SU-DHL-6 (cell line): ENCODE measurements around the gene RIPK4.

Source experiments
- H2AFZ ChIP-seq: fragments of 200-600 bp; sonication (generic); 2 replicates; pipeline ENCODE4 v1.6.1; 2014; ENCODE audit warnings: low read depth, mild to moderate bottlenecking, moderate library complexity, mixed read lengths, antibody characterized with exemption, low read length; ENCODE audit not compliant: severe bottlenecking
- H3F3A ChIP-seq: fragments of 200-600 bp; shearing (Covaris generic); 2 replicates; pipeline ENCODE4 v1.6.0; 2016; ENCODE audit warnings: antibody characterized with exemption, mild to moderate bottlenecking; ENCODE audit not compliant: insufficient read depth
- H3K27ac ChIP-seq: fragments of 200-600 bp; sonication (generic); 2 replicates; pipeline ENCODE4 v1.5.1; 2016; ENCODE audit warnings: low read depth, mild to moderate bottlenecking, low read length, moderate library complexity, mixed read lengths
- H3K27me3 ChIP-seq: fragments of 200-600 bp; sonication (generic), shearing (Covaris generic); 2 replicates; pipeline ENCODE4 v1.6.0; 2014; ENCODE audit warnings: mild to moderate bottlenecking, low read length
- H3K36me3 ChIP-seq: fragments of 200-600 bp; sonication (generic); 2 replicates; pipeline ENCODE4 v1.6.1; 2014; ENCODE audit warnings: mild to moderate bottlenecking, low read length, mixed read lengths
- H3K4me2 ChIP-seq: fragments of 300-600, 200-600 bp; shearing (Covaris generic), sonication (generic); 2 replicates; pipeline ENCODE4 v1.6.0; 2014; ENCODE audit warnings: low read length, low read depth, mild to moderate bottlenecking; ENCODE audit not compliant: poor library complexity, severe bottlenecking
- H3K4me3 ChIP-seq: fragments of 200-600 bp; sonication (generic); 2 replicates; pipeline ENCODE4 v1.5.1; 2014; ENCODE audit warnings: antibody characterized with exemption, low read length, mild to moderate bottlenecking, mixed read lengths; ENCODE audit not compliant: insufficient read depth, poor library complexity, severe bottlenecking
- H3K79me2 ChIP-seq: fragments of 200-600 bp; sonication (generic); 2 replicates; pipeline ENCODE4 v1.6.1; 2014; ENCODE audit warnings: mild to moderate bottlenecking, low read length, moderate library complexity; ENCODE audit not compliant: insufficient read depth
- H3K9ac ChIP-seq: fragments of 200-600 bp; sonication (generic); 2 replicates; pipeline ENCODE4 v1.7.0; 2014; ENCODE audit warnings: mild to moderate bottlenecking, low read length
- H3K9me2 ChIP-seq: fragments of 200-600 bp; sonication (generic); replicated peaks from 2 replicates; pipeline ENCODE4 v1.6.1; 2014; ENCODE audit warnings: low read length; ENCODE audit not compliant: insufficient read depth
- H3K9me3 ChIP-seq: fragments of 200-600 bp; sonication (generic); 2 replicates; pipeline ENCODE4 v1.6.1; 2014; ENCODE audit warnings: low read length, mixed read lengths; ENCODE audit not compliant: insufficient read depth
- H4K20me1 ChIP-seq: fragments of 200-600 bp; sonication (generic); 2 replicates; pipeline ENCODE4 v1.6.1; 2014; ENCODE audit warnings: low read depth, mild to moderate bottlenecking, antibody characterized with exemption, low read length, moderate library complexity, mixed read lengths
- EZH2phosphoT487 ChIP-seq: fragments of 200-600 bp; sonication (generic), shearing (Covaris generic); conservative IDR thresholded peaks from 2 replicates; pipeline ENCODE4 v1.6.1; 2018; ENCODE audit warnings: mild to moderate bottlenecking, antibody characterized with exemption, low read length, moderate library complexity, mixed read lengths
- TF ChIP-seq, protein P1 (sequence below): fragments of 200-600 bp; sonication (generic); IDR thresholded peaks from one replicate; pipeline ENCODE4 v1.5.1; 2017; ENCODE audit warnings: antibody characterized with exemption, mild to moderate bottlenecking, low read length, moderate library complexity; ENCODE audit not compliant: insufficient read depth, poor library complexity, severe bottlenecking

The RIPK4 gene

DNA sequence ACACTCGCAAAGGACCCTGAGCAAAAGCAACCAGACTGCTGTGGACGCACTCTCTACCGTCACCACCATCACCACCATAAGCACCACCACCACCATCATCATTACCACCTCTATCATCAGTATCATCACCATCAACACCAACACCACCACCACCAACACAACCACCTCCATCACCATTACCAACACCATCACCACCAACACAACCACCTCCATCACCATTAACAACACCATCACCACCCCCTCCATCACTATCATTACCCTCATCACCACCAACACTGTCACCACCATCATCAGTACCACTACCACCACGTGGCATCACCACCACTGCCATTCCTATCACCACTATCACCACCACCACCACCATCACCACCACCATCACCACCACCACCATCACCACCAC lies 38.8 kb upstream of the RIPK4 start:
- TF ChIP-seq EZH2phosphoT487, result no peak
- TF ChIP-seq, protein P1, sequence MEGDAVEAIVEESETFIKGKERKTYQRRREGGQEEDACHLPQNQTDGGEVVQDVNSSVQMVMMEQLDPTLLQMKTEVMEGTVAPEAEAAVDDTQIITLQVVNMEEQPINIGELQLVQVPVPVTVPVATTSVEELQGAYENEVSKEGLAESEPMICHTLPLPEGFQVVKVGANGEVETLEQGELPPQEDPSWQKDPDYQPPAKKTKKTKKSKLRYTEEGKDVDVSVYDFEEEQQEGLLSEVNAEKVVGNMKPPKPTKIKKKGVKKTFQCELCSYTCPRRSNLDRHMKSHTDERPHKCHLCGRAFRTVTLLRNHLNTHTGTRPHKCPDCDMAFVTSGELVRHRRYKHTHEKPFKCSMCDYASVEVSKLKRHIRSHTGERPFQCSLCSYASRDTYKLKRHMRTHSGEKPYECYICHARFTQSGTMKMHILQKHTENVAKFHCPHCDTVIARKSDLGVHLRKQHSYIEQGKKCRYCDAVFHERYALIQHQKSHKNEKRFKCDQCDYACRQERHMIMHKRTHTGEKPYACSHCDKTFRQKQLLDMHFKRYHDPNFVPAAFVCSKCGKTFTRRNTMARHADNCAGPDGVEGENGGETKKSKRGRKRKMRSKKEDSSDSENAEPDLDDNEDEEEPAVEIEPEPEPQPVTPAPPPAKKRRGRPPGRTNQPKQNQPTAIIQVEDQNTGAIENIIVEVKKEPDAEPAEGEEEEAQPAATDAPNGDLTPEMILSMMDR, result no peak
- H3K9me2 ChIP-seq, result no peaks in the 10 kb centered on the region
- no peak overlapping the region for H2AFZ ChIP-seq
- no peaks in the 10 kb centered on the region for H3K27me3 ChIP-seq
- H3K36me3 ChIP-seq, result peaks cover 44% of the 10 kb centered on the region
- no peaks in the 10 kb centered on the region for H3K9me3 ChIP-seq
- H3K79me2 ChIP-seq, result peaks cover 41% of the 10 kb centered on the region
- no peak overlapping the region for H3K4me2 ChIP-seq
- H3K9ac ChIP-seq, result no peak overlapping the region
- peaks cover 15% of the 10 kb centered on the region; the same call in 1 of the 2 replicates for H4K20me1 ChIP-seq
- no peak overlapping the region for H3K27ac ChIP-seq
- no peak overlapping the region for H3K4me3 ChIP-seq
- H3F3A ChIP-seq, result 0 out of 2 replicates have a peak, but pooled peaks cover 11% of the 10 kb centered on the region

DNA sequence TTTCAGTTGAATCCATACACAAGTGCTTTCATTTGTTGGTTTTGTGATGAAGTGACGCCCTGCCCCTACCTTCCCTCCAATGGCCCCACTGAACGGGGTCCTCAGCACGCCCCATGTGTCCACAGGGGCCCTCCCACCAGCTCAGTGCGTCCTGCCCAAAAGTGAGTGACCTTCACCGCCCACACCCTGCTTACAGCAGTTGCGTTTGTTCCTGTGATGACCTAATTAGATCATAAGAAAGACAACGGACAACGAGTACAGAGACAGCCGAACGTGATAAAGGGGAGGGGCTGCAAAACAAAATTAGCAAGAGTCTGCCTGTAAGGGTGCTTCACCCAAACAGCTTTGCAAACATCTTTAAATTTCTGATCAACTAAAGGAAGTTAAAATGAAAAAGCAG lies 38.2 kb upstream of the RIPK4 start:
- H3K79me2 ChIP-seq, result peaks cover 36% of the 10 kb centered on the region
- 0 out of 2 replicates have a peak, but pooled peaks cover 11% of the 10 kb centered on the region for H3F3A ChIP-seq
- peaks cover 15% of the 10 kb centered on the region; the same call in 1 of the 2 replicates for H4K20me1 ChIP-seq
- H3K9ac ChIP-seq, result no peak overlapping the region
- no peaks in the 10 kb centered on the region for H3K9me2 ChIP-seq
- no peak overlapping the region for H2AFZ ChIP-seq
- H3K9me3 ChIP-seq, result no peaks in the 10 kb centered on the region
- no peak overlapping the region for H3K4me3 ChIP-seq
- no peak overlapping the region for H3K4me2 ChIP-seq
- no peaks in the 10 kb centered on the region for H3K27me3 ChIP-seq
- H3K36me3 ChIP-seq, result peaks cover 43% of the 10 kb centered on the region
- no peak overlapping the region for H3K27ac ChIP-seq
- TF ChIP-seq, protein P1, result no peak
- no peak for TF ChIP-seq EZH2phosphoT487

DNA sequence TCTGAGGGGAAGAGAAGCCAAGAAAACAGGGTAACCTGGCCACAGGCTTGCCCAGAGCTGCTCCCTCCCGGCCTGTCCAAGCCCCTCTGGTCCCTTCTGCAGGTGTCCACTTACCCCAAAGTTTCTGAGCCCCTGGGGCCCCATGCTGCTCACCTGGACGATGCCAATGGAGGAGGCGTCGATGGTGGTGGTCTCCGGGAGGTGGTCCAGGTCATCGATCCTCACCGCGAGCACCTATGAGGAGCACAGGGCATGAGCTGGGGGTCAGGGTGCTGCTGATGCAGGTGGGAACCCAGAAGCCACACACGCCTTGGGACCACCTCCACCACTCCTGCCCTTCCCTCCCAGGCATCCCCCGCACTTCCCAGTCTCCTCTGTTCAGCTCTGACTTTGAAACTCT lies 37.5 kb upstream of the RIPK4 start:
- no peak overlapping the region for H2AFZ ChIP-seq

More for the DNA sequence above, 37.5 kb upstream of the RIPK4 start:
- peaks cover 15% of the 10 kb centered on the region; the same call in 1 of the 2 replicates for H4K20me1 ChIP-seq
- H3K27ac ChIP-seq, result no peak overlapping the region
- peaks cover 31% of the 10 kb centered on the region for H3K79me2 ChIP-seq
- no peaks in the 10 kb centered on the region for H3K27me3 ChIP-seq
- no peak overlapping the region for H3K9ac ChIP-seq
- TF ChIP-seq EZH2phosphoT487, result no peak
- TF ChIP-seq, protein P1, result no peak
- H3K36me3 ChIP-seq, result peaks cover 44% of the 10 kb centered on the region
- no peaks in the 10 kb centered on the region for H3K9me3 ChIP-seq
- H3K4me2 ChIP-seq, result no peak overlapping the region
- peaks cover 10% of the 10 kb centered on the region; the same call in 1 of the 2 replicates for H3F3A ChIP-seq
- no peak overlapping the region for H3K4me3 ChIP-seq
- H3K9me2 ChIP-seq, result no peaks in the 10 kb centered on the region
